Measurements from ENCODE around the gene MSI2.

- TF ChIP-seq CTCF (IDR thresholded peaks at IDR 0.05) (no peak), POLR2A (IDR thresholded peaks at IDR 0.05) (no peak)
These were observed 421.0 kb downstream of the MSI2 start for GRCh38 chr17:57677301-57677700.

Data from thyroid gland (tissue), 4 donors.